AG04449 (cell line): ENCODE results near the gene CADPS.

Experiments
- CTCF ChIA-PET: fragments of 350-600 bp; formaldehyde crosslinking; extraction: SDS; loops from one replicate; lab custom pipeline; 2021; ENCODE audit warnings: antibody characterized with exemption; lab: Yijun Ruan, JAX
- POLR2A ChIA-PET: fragments of 400-600, 350-600 bp; formaldehyde crosslinking; extraction: SDS; loops from one replicate; lab custom pipeline; 2020; ENCODE audit warnings: antibody characterized with exemption, inconsistent platforms; lab: Yijun Ruan, JAX
- DNase-seq: peaks from one replicate; pipeline ENCODE4 v3.0.0-alpha.2; 2010; ENCODE audit warnings: low read depth, low spot score
- H3K4me3 ChIP-seq: 2 replicates; pipeline ENCODE4 v1.5.1; 2011; ENCODE audit warnings: low read depth, mild to moderate bottlenecking, control low read depth, low read length
- TF ChIP-seq, protein P1 (sequence below): IDR thresholded peaks from one replicate; pipeline ENCODE4 v1.5.1; 2011; ENCODE audit warnings: mild to moderate bottlenecking, moderate library complexity, low read length, control low read depth, inconsistent platforms; ENCODE audit not compliant: insufficient read depth; ENCODE audit errors: missing control alignments

Gene CADPS

DNA sequence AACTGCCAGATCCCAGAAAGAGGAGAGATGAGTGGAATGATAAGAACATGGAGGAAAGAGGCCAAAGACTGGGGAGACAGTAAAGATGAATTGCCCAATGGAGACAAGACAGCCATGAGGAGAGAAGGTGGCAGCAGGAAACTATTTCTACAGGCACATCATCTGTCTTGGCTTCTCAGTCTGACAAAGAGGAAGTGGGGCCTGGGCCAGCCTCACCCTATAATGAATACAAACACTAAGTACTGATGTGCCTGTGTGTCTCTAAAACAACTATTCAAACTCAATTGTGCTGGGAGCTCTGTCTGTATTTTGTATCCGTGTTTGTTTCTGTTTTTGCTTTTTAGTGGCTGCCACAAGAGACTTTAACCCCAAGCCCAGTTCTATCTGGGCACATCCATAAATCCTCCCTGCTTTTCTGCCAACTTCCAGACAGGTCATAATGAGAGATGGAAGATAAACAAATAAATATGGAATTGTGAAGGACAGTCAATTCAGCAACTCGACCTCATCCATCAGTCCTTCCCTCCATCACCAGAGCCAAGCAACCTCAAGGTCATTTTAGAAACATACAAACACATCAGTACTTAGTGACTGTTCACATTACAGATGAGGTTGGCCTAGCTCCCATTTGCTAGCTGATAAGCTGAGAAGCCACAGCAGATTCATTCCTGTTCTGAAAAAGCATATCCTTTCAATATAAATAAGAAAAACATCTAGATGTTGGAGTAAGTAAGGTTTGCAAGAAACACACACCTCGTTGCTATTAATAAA is 116.7 kb downstream of the CADPS start:
- no peak for DNase-seq
- POLR2A ChIA-PET = no interaction called here
- H3K4me3 ChIP-seq = no peak overlapping the region
- TF ChIP-seq, protein P1, sequence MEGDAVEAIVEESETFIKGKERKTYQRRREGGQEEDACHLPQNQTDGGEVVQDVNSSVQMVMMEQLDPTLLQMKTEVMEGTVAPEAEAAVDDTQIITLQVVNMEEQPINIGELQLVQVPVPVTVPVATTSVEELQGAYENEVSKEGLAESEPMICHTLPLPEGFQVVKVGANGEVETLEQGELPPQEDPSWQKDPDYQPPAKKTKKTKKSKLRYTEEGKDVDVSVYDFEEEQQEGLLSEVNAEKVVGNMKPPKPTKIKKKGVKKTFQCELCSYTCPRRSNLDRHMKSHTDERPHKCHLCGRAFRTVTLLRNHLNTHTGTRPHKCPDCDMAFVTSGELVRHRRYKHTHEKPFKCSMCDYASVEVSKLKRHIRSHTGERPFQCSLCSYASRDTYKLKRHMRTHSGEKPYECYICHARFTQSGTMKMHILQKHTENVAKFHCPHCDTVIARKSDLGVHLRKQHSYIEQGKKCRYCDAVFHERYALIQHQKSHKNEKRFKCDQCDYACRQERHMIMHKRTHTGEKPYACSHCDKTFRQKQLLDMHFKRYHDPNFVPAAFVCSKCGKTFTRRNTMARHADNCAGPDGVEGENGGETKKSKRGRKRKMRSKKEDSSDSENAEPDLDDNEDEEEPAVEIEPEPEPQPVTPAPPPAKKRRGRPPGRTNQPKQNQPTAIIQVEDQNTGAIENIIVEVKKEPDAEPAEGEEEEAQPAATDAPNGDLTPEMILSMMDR = no peak
- CTCF ChIA-PET = no interaction called here

DNA sequence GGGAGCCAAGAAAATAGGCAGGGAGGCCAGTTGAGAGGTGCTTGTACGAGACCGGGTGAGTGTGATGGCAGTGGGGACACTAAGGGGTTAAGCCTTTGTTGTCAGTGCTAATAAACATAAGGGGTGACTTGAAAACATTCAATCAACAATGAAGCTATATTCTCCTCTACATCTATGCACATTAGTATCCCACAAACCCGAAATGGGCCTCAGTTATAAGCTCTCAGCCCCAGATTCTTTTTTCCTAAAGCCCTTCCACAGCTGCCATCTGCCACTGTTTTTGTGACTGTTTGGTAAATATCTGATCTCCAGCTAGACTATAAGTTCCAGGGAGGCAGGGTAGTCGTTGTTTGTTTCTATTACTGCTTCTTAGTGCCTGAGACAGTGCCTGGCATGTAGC is 118.2 kb downstream of the CADPS start:
- ChIA-PET POLR2A (no interaction called here), CTCF (no interaction called here)
- H3K4me3 ChIP-seq = no peak overlapping the region
- TF ChIP-seq, protein P1 = no peak
- no peak for DNase-seq

DNA sequence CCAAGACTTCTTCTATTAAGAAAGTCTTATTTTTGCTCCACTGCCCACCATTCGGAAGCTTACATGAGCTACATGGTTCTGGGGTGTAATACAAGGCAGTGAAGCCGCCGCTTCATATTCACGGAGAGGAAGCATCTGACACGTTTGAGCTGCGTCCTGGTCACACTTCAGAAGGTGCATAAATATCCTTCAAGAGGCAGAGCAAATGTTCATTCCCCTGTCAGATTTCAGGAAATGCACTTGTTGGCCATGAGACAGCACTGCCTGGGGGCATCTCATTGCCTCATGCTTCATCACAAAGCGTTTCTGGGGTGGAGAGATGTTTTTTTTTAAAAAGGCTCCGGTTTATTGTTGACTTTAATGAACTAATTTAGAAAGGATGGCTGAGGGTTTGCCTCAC is 119.9 kb downstream of the CADPS start:
- CTCF ChIA-PET = no interaction called here
- DNase-seq = no peak
- POLR2A ChIA-PET = no interaction called here
- TF ChIP-seq, protein P1 = no peak
- H3K4me3 ChIP-seq = no peak overlapping the region

DNA sequence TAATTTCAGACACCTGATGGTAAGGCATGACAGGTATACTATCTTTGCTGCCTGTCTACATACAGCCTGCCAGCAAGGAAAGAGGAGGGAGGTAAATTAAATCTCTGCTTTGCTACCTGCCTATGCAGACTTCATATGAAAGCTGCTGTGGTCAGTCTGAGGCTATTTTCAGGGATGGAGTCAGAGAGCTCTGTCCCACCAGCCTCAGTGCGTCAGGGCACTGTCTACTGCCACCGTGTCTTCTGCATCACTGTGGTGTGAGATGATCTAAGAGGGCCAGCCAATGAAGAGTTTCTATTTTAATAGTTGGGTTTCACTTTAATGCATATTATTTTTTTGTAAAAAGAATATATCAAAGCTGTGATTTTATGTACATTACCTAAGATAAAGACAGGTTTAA is 125.6 kb downstream of the CADPS start:
- H3K4me3 ChIP-seq = no peak overlapping the region
- TF ChIP-seq, protein P1 = no peak
- ChIA-PET CTCF (no interaction called here), POLR2A (no interaction called here)
- DNase-seq = no peak

DNA sequence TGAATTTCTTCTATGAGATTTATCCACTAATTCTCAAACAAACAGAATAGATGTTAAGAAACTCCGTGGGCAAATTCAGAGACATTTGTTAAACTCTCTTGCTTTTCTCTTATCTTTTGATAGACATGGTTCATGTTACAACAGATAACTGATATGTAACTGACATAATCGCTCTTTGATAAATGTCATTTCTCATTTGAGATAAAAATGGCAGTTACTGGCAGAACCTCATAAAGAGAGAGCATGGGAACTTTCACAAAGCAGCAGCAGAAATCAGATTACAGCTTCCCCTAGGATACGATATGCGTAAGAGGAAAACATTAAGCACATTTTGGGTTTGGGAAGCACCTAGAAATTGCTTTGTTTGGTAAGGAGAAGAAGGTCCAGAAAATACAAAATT is 126.1 kb downstream of the CADPS start:
- CTCF ChIA-PET = no interaction called here
- TF ChIP-seq, protein P1 = no peak

DNA sequence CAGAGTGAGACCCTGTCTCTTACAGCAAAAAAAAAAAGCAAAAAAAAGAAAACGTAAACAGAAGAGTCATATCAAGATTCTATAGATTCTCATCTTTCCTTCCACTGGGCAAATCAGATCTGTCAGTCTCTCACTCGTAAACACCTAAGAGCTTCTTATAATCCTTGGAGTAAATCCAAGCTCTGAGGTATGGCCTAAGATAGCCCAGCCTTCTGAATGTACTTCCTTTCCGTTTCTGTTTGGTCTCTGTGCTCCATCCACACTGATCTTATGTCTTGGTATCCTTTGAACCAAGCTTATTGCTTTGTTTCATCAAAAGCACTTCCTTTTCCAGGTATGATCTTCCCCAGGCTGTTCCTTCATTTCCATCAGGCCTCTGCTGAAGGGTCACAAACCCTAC is 137.8 kb downstream of the CADPS start:
- TF ChIP-seq, protein P1 = no peak
- DNase-seq = no peak
- CTCF ChIA-PET = no interaction called here
- no peak overlapping the region for H3K4me3 ChIP-seq
- POLR2A ChIA-PET = no interaction called here

More for the DNA sequence above, 126.1 kb downstream of the CADPS start:
- no peak for DNase-seq
- POLR2A ChIA-PET = no interaction called here
- no peak overlapping the region for H3K4me3 ChIP-seq
